ENCODE results near the gene NDST4. TPM values are rescaled to one million over a fixed set of nuclear protein-coding genes. Genes with fewer than 3 reads are reported as not detected.

Gene NDST4
- polyA plus RNA-seq (2012; ENCODE audit: insufficient read depth, insufficient read length), result not detected

DNA sequence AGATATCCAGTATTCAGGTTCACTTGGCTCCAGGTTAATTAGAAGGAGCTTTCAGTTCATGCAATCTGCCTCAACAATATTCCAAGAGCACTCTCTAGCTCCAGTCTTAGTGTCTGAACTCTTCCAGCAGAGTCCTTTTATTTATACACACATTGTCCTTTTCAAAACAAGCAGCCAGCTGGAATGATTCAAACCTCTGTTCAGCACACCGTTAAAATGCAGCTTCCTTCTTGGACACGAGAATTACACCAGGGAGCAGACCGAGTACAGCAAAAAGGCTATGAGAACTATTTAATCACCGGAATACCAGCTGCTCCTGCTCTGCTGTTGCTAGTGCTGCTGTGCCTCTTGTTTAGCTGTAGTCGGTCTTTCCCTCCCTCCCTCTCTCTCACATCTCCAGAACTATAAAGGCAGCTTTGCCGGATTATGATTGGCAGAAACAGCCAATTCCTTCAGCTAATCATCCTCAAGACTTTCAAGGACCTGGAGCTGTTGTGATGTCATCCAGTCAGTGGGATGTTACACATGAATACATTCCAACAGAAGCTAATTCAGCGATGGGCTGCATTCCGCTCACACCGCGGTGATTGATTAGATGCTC lies at the start of gene NDST4:
NDST4 (minus strand) TSS at position 115 of the 601 bp plus-strand sequence. CDS start 36,584 bp downstream, outside the sequence.
- DNase-seq (ENCODE audit: low read depth, low spot score), result no peak
- no peak within 1 kb of the TSS for H3K4me3 ChIP-seq (ENCODE audit: low read length)

DNA sequence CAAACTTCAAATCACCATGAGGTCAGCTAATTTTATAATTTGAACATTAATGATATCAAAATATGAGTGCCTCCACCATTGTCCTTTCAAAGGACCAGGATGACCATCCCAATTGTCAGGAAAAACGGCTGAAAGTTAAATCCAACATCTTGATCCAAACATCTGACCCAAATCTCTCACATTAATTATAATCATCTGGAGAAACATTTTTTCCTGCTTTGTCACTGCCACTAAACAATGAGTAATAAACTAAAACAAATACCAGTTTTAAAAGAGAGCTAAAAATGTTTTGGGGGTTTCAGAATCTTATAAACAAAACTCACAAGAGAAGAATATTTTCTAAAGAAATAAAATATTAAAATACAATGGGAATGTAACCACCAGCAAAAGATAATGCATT lies 45.7 kb upstream of the NDST4 start:
- DNase-seq (ENCODE audit: low read depth, low spot score), result no peak
- no peak overlapping the region for H3K4me3 ChIP-seq (ENCODE audit: low read length)

- no peak for DNase-seq (ENCODE audit: low read depth, low spot score)
- H3K4me3 ChIP-seq (ENCODE audit: low read length), result no peak overlapping the region
These were observed 44.9 kb upstream of the NDST4 start for GRCh38 chr4:115158296-115158695.

- DNase-seq (ENCODE audit: low read depth, low spot score), result no peak
- H3K4me3 ChIP-seq (ENCODE audit: low read length), result no peak overlapping the region
These were observed 41.4 kb upstream of the NDST4 start for GRCh38 chr4:115154826-115155225.

DNA sequence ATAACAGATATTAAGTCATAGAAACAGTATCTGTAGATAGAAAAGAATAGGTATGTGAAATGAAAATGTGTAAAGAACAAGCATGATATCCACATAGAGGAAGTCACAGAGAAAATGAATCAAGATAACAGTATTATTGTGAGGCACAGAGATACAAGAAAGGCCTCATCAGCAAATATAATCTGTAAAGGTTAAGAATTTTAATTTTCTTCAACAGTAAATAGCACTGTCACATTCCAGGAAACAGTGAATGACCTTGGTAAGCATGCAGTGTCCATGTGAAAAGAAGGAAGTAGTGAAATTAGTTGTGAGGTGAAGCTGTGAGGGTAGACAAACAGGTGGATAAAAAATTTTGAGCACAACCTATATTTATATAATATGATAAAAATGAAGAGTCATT lies 39.5 kb upstream of the NDST4 start:
- H3K4me3 ChIP-seq (ENCODE audit: low read length), result no peak overlapping the region

GRCh38 chr4:115152081-115152480 lies 38.7 kb upstream of the NDST4 start:
- H3K4me3 ChIP-seq (ENCODE audit: low read length), result no peak overlapping the region
- no peak for DNase-seq (ENCODE audit: low read depth, low spot score)

More for the DNA sequence above, 39.5 kb upstream of the NDST4 start:
- no peak for DNase-seq (ENCODE audit: low read depth, low spot score)

DNA sequence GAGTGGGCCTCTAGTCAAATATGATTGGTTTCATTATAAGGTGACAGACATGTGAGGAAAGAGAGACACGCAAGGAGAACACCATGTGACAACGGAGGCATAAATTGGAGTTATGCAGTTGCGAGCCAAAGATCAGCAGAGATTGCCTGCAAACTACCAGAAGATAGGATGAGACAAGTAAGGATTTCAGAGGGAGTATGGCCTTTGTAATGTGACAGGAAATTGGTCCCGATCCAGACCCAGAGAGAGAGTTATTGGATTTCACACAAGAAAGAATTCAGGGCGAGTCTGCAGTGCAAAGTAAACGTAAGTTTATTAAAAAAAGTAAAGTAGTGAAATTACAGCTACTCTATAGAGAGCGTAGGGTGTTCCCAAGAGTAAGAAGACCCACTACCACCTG lies 35.7 kb upstream of the NDST4 start:
- no peak overlapping the region for H3K4me3 ChIP-seq (ENCODE audit: low read length)
- no peak for DNase-seq (ENCODE audit: low read depth, low spot score)

- no peak overlapping the region for H3K4me3 ChIP-seq (ENCODE audit: low read length)
- no peak for DNase-seq (ENCODE audit: low read depth, low spot score)
These were observed 32.2 kb upstream of the NDST4 start for GRCh38 chr4:115145393-115146160.

DNA sequence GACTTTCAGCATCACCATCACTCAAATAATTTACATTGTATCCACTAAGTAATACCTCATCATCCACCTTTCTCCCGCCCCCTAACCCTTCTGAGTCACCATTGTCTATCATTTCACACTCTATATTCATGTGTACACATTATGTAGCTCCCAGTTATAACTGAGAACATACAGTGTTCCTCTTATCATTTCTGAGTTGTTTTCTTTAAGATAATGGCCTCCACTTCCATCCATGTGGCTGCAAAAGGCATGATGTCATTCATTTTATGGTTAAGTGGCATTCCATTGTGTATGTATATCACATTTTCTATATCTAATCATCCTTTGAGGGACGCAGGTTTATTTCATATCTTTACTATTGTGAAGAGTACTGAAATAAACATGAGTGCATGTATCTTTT lies 14.6 kb upstream of the NDST4 start:
- no peak overlapping the region for H3K4me3 ChIP-seq (ENCODE audit: low read length)

DNA sequence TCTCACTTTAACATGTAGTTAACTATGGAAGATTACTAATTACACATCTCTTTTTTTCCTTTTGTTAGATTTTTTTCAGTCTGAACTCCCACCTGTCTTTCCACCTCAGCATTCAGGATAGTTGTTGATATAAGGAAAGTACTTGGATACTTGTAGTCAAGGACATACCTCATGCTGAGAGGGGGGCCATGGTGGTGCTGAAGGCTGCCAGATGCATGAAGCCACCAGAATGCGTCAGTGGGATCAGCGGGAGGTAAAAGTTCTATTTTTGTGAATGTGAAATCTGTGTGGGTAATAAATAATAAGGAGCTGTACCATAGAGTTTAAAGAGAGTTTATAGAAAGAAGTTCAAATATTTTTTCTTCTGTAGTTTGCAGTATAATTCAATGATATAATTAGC lies 13.1 kb upstream of the NDST4 start:
- no peak overlapping the region for H3K4me3 ChIP-seq (ENCODE audit: low read length)
- DNase-seq (ENCODE audit: low read depth, low spot score), result no peak

More for the DNA sequence above, 14.6 kb upstream of the NDST4 start:
- no peak for DNase-seq (ENCODE audit: low read depth, low spot score)

GRCh38 chr4:115121351-115122043 lies 8.1 kb upstream of the NDST4 start:
- DNase-seq (ENCODE audit: low read depth, low spot score), result no peak
- no peak overlapping the region for H3K4me3 ChIP-seq (ENCODE audit: low read length)

DNA sequence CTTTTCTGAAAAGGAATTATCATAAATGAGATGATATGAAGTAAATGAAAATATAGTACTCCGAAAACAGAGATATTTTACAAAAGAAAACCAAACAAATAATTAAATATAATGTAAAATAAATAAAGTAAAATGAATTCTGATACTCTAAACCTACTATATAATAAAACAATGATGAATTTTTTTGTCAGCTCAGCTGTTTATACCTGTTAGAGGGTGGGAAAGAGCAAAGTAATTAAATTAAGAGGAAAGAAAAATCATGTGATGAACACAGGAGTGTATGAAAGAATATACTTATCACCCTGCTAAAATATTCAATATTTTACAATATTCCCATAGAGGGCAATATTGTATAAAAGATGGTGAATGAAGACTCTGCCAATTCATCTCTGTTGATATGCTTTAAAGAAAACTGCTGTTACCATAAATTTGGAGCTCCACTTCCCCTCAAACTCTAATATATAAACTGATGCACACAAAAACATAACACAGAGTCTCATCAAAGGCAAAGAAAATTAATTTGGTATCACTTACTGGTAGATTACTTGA lies 6.5 kb upstream of the NDST4 start:
- no peak overlapping the region for H3K4me3 ChIP-seq (ENCODE audit: low read length)

DNA sequence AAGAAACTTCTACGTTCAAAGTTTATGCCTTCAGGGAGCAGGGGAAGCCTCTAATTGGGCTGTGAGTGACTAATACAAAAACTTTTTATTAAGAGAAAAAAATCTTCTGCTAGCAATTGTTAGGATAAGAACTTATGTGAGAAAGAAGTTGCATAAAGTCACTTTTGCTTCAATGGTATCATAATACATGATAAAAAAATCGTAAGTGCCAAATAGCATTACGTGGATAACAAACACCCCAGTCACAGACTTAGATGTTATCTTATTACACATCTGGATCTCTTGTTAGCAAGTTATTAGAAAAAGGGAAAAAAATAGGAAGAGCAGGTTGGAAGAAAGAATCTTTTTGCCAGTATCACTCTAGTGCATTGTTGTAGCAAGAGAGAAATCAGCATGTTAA lies 4.2 kb upstream of the NDST4 start:
- no peak for DNase-seq (ENCODE audit: low read depth, low spot score)
- H3K4me3 ChIP-seq (ENCODE audit: low read length), result no peak overlapping the region

More for the DNA sequence above, 6.5 kb upstream of the NDST4 start:
- DNase-seq (ENCODE audit: low read depth, low spot score), result no peak

GRCh38 chr4:115110191-115111181 lies 2.9 kb downstream of the NDST4 start:
- no peak for DNase-seq (ENCODE audit: low read depth, low spot score)
- H3K4me3 ChIP-seq (ENCODE audit: low read length), result no peak overlapping the region

DNA sequence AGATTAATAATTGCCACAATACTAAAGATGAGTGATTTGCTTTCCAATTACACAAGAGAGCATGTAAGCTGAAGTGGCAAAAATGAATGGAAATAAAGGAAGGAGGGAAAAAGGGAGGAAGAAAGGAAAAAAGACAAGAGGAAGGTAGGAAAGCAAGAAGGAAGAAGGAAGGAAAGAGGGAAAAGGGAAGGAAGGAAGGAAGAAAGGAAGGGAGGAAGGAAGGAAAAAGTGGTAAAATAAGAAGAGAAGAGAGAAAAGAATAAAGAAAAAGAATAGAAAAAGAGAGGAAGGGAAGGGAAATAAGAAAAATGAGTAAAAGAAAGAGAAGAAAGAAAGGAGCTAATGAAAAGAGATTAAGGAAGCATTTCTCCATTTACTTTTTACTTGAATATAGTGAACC lies 4.6 kb downstream of the NDST4 start:
- no peak overlapping the region for H3K4me3 ChIP-seq (ENCODE audit: low read length)
- DNase-seq (ENCODE audit: low read depth, low spot score), result no peak

DNA sequence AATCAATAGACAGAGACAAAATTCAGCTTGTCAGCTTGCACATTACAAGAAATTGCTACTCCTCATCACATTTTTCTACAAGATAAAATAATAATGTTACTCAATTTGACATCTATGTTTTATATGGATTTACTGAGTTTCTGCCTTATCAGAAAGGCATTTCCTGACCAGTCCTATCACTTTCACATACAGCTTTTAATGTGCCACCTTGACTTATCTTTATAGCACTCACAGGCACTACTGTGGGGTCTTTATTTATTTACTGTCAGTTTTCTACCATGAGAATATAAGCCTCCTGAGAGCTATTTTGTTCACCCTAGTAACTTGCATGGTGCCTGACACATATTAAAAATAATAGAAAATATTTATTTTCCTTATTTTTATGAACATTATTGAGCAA lies 6.0 kb downstream of the NDST4 start:
- H3K4me3 ChIP-seq (ENCODE audit: low read length), result no peak overlapping the region
- no peak for DNase-seq (ENCODE audit: low read depth, low spot score)

DNA sequence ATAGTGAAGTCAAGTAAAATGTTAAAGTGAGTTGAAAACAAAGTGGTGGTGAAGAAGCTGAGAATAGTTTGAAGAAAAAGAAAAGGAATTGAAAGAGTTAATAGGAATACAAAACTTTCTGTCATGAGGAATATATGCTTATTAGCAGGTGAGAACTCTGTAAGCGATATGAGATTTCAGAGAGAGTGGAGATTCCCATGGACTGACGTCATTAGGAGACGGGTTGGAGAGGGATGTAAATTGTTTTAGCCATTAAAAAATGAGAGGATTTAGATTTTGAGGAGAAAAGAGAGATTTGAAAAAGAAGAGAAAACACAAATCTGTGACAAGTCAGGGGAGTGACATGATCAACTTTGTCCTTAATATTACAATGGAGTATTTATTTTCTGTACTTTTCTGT lies 11.7 kb downstream of the NDST4 start:
- H3K4me3 ChIP-seq (ENCODE audit: low read length), result no peak overlapping the region
- DNase-seq (ENCODE audit: low read depth, low spot score), result no peak

GRCh38 chr4:115090483-115091075 lies 22.8 kb downstream of the NDST4 start:
- DNase-seq (ENCODE audit: low read depth, low spot score), result peak; percentile 20
- no peak overlapping the region for H3K4me3 ChIP-seq (ENCODE audit: low read length)

All from Jurkat, Clone E6-1 (cell line).